HG03060 (cell line): ENCODE results near the gene REXO2.
A peak's percentile ranks its signal among the peaks of the same experiment; 100 is the strongest.

Experiments used
- ATAC-seq: cut with Tn5 transposase; IDR thresholded peaks from one replicate; pipeline ENCODE4 v1.9.1; 2021; ENCODE audit warnings: low read depth, moderate number of reproducible peaks; ENCODE audit not compliant: unreplicated experiment

The REXO2 gene

DNA sequence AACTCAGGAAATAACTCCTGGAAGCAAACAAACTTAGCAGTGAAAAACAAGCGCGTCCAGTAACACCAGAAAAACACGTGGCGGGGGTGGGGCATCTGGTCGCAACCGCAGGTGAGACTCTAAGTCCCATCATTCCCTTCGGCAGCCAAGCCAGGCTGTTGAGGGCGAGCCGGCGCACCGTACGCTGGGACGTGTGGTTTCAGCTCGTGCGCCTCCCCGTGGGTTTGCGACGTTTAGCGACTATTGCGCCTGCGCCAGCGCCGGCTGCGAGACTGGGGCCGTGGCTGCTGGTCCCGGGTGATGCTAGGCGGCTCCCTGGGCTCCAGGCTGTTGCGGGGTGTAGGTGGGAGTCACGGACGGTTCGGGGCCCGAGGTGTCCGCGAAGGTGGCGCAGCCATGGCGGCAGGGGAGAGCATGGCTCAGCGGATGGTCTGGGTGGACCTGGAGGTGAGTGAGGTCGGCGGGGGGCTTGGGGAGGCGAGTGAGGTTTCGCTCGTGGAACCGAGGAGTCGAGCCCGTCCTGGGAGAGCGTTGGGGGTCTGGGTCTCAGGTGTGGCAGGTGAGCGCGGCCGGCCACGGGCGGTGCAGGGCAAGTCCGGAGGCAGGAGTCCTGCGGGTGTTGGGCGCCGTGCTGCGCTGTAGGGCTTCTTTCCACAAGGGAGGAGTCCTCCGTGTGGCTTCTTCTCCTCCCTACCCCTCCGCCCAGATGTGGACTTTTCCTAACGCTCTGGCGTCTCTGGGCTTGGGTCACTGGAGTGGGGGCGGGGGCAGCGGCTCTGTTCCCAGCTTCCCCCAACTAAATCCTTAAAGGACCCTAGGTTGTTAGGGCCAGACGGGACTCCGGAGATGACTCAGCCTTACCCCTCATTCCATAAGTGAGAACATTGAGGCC, at the start of gene REXO2:
REXO2 (plus strand) TSS at position 239 of the 892 bp plus-strand sequence; CDS start at position 301, 62 bp downstream.
- ATAC-seq = peak; percentile 95

DNA sequence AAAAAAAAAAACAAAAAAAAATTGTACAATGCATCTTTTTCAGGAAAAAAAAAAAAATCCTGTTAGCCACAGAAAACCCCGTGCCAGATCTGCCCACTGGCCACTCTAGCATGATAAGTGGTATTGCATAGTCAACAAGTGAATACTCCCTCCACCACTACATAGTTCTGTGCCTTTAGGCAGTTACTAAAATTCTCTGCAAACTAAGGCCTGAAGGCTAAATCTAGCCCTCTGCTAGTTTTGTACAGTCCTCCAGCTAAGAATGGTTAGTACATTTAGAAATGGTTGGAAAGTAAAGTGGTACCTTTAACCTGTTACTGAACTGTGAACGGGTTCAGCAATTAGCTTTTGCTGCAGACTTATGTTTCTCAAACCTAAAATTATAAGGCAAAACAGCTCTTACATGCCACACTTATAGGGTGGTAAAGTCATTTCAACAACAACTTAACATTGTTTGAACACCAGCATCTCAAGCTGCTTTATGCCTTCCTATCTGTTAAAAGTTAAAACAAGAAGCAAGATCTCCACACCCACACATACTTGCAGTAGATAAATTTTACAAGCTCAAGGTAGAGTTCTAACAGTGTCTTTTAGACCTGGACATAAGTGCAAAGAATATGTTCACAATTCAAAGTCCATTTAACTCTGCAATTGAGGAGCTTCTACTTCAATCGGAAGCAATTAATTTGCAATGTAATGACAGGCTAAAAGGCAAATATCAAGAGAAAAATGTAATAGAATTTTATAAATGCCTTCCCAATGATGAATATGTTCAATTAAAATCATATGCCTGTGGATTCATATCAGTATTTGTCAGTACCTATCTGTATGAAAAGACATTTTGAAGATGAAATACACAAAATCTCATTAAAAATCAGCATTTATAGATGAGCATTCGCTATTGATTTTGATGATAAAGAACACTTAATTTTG, 46.3 kb upstream of the REXO2 start:
- no peak for ATAC-seq

DNA sequence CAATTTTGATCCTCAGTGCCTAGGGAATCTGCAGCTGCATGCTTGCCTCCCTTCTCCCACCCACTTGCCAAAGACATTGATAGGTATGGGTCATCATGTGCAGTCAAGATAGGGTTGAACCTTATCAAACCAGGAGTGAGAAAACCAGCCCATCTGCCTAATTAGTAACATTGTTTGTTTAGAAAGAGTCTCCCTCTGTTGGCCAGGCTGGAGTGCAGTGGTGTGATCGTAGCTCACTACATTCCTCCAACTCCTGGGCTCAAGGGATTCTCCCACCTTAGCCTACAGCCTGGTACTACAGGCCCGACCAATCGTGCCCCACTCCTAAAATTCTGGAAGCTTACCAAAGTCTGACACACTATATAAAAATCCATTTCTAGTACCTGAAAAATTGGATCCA, 43.5 kb upstream of the REXO2 start:
- no peak for ATAC-seq

DNA sequence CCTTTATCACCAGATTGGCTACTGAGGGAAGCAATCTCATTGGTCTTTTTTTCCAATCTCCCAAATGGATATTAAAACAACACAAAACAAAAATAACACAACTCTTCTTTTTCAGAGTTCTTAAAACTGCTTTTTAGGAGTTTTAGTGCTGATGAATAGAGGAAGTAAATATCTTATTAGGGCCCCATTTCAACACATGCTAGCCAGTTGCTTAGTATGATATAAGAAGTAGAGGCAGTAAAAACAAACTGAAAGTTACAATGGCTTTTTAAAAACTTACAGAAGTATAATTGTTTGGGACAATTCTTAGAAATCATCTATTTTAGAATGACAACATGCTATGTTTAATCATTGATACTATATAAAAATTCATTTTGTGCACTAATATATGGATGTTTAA, 42.4 kb upstream of the REXO2 start:
- ATAC-seq = no peak

DNA sequence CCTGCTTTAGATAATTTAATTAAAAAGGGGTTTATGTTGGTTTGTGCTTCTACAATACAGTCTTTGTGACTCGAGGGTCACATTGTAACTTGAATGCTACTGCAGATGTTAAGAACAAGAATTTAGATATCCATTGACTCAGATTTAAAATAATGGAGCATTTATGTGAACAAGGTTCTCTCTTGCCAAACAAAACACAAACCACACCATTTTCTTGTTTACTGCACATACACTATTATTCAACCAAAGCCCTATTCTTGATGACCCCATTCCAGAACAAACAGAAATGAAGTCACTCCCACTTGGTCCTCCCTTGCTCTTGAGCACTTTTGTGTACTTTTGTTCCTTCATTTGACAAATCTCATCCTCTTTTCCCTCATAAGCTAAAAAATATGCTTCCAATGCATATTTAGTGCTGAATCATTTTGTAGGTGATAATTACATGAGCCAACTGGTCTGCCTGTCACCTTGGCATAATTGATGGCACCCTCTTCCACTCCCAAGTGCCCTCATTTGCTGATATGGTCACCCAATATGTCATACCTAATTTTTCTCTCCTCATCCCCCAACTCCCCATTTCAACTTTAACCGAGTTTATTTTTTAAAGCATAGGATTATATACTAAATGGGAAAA, 41.8 kb upstream of the REXO2 start:
- no peak for ATAC-seq

DNA sequence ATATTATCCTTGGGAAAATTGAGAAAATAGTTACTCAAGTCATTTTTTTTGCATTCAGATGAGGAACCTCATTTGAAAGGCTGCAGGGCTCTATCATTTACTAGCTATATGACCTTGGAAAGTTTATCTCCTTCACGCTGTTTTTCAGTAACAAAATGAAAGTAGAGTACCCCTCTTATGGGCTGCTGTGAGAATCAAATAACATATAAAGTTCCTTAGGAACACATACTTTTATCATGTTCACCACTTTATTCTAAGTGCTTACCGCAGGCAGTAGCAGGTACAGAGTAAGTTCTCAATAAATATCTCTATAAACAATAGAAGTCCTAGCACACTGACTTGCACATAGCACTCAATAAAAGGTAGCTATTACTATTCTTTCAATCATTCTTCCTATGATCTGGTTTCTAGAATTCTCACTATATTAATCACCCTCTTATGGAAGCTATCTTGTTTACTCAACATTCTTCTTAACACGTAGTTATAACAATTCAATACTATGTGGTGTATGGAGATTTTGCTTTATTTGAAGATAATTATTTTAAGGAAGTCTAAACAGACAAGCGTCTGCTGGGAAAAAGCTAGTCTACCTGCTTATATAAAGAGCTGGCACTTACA, 40.9 kb upstream of the REXO2 start:
- ATAC-seq = no peak

DNA sequence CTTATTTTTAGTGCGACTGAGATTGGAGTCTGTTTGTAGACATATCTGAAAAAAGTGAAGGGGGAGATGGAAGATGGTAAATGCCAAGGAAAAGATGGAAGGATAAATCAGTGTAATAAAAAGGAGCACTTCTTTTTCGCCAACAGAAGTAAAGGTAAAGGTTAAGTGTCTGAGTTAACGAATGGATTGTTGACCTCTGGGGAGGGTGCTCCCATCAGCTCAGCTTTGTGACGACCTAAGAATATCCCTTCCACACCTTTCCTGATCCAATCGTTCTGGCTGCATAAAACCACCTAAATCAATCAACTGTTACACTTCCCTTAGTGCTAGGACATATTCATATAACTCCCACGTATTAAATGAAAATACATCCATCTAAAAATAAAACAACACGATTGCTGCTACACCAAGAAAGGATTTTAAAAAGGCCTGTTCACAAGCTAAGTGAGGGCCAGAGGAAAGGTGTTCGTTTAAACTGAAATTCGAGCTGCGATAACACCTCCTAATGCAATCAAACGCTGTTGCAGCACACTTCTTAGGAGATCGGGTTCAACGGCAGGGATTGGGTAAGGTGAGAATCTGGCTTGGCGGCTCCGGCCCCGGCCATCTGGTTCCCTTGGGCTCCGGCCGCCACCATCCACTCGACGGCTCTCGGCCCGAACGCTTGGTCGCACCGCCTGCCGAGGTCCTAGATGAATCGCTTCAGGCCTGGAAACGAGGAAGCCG, 39.6 kb upstream of the REXO2 start:
- peak; percentile 11 for ATAC-seq

DNA sequence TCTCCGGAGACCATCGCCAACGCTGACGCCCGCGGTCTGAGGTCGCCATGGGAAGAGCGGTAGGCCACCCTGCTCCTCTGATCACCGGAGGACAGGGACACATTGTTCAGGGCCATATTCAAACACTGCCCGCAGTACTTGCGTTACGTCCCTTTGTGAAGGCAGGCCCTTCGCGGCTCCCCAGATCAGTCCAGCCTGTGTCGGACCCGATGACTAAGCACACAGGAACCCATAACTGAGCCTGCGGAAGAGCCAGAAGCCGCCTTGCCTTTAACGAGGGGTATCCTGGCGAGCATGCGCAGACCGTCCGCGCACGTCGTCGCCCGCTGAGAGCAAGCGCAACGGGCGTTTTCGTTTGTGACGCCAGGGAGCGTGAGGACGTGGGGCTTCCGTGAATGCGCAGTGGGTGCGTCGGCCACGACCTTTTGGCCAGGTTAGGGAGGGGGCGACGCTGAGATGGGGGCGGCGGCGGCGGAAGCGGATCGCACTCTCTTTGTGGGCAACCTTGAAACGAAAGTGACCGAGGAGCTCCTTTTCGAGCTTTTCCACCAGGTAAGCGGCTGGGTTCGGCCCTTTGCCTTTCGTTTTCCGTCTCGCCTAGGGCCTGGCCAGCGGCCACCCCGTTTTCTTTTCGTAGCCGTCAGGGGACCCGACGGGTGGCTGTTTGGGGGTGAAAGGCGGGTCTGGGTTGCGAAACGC, 38.9 kb upstream of the REXO2 start, which contains the start of the genes C11orf71 and RBM7:
C11orf71 (minus strand) TSS at position 296 of the 699 bp plus-strand sequence; CDS start at position 116, 180 bp downstream.
RBM7 (plus strand) TSS at position 451 of the 699 bp plus-strand sequence; CDS start at position 457, 6 bp downstream.
- ATAC-seq = peak; percentile 85

DNA sequence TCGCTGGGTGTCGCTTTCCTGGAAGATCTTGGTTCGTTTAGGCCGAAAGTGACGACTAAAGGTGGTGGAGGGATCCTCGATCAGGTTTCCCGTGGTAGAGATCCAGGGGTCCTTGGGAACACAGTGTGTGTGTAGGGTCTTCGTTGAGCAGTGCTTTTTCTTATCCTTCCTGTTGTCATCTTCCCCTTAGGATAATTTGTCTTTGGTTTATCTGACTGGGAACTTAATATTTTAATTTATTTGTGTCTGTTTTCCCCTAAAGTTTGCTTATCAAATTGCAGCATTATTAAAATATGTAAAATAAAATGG, 38.4 kb upstream of the REXO2 start:
- ATAC-seq = no peak

DNA sequence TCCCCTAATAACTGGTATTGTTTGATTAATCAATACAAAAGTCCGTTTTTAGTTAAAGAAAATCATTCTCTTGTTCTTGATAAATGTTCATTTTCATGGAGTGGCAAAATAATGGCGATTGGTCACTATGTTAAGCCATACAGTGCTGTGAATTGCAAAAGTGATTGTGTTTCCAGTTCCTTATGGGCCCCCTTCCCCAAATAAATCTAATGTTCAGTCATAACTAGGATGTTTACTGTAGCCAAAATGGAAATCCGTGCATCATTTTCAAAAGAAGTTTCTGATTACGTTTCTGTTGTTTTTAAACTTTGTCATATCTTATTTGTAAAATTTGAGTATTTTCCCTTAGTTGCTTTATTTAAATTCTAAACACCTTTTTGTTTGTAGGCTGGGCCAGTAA, 38.0 kb upstream of the REXO2 start:
- no peak for ATAC-seq

DNA sequence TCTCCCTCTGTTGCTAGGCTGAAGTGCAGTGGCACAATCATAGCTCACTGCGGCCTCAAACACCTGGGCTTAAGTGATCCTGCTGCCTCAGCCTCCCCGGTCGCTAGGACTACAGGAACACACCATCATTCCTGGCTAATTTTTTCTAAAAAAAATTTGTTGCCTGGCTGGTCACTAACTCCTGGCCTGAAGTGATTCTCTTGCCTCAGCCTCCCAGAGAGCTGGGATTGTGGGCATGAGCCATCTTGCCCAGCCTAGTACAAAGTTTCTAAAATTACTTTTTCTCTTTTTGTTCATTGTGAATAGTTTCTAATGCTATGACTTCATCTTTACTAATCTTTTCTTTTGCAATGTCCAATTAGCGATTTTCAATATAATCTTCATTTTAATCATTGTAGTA, 26.3 kb upstream of the REXO2 start:
- ATAC-seq = no peak

DNA sequence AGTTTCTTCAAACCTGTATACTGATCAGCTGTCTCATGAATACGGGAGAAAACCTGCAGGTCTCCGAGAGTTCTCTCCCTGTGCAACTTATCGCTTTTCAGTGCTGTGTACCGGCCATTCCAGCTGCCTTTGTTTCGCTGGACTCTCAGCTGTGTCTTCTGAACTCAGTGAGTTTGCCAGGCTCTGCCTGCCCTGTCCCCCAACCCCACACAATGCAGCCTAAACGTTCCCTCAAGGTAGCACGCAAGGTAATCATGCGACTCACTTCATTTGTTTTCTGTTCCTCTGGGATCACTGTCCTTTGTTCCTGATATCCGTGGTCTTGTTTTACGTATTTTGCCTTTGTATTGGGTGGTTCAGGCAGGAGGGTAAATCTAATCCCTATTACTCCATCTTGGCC, 25.3 kb upstream of the REXO2 start:
- ATAC-seq = no peak

DNA sequence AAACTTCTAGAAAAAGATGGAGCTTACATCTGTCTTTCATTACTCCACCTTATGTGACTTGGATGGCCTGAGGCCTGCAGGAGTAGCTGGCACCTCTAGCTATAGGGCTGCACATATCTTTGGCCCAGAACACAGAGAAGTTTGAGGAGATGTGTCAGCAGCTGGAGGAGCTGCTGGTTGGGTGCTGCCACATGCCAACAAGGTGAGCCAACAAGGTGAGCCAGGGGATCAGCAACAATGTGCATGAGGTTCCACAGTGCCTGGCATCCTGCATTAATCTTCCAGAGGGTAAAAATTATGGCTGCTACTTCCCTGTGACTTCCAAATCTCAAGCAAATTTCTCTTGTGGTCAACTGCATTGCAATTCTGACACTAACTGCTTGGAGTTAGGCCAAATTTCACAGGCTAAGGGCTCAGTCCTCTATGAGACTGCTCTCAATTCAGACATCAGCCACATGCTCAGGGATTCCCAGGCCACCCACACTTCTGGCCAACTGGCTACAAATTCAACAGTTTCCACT, 22.8 kb upstream of the REXO2 start:
- ATAC-seq = no peak

DNA sequence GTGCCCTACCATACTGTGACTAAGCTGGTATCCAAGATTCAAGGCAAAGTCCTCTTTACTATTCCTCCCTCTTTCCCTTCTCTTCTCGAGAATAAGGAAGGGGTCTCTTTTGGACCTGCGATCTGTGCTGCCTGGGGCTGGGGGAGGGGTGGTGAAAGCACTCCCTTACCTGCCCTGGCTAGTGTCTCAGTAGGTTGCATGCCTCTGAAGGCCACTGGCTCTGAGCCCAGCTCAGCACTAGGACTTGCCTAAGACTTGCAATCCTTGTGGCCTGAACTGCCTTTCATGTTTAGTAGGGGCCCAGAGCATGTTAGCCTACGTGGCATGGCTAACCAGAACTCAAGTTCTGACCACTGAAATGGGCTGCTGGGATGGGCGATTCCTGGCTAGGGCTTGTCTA, 13.0 kb upstream of the REXO2 start:
- no peak for ATAC-seq

DNA sequence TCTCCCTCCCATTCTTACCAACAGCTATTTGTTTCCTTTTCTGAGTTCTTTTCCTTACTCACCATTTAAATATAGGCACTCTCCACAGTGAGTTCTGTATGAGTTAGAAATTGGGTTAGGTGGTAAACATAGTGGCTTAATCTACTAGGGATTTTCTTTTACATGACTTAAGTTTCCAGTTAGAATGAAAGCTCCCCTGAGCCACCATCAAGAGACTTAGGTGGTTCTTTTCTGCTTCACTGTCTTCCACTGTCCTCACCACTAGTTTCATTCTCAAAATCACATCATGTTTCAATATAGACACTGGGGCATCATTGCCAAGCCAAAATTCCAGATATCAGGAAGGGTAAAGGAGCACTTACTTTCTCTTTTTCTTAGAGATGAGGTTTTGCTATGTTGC, 9.0 kb upstream of the REXO2 start:
- ATAC-seq = no peak

DNA sequence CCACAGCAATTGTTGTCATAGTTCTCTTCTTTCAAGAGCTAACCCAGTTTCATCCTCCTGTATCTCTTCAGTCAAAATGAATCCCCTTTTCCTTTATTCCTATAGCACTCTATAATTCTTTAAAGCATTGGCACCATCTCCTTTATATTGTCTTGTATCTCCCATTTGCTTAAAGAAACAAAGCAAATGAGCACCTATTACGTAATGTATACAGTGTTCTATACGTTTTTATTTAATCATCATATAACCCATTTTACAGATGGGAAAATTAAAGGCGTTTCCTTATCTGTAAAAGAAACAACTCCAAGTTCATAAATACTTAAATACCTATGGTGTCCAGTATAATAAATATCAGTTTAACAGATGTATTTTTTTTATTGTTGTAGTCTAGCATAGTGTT, 6.4 kb upstream of the REXO2 start:
- no peak for ATAC-seq

DNA sequence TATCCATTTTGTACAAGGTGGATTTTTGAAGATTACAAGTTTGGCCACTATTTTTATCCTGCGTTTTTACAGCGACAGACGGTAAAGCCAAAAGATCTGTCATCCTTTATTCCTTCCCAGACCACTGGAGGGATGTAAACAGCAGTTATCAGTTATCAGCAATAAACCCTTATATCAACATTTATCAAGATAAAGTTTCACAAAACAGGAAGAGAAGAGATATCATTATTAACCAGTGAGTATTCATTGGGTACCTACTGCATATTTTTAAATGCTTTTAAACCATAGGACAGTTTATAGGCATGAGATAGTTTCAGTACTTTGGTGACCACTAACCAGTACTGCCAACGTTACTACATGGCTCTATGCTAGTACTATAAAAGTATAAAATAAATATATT, 5.9 kb upstream of the REXO2 start:
- no peak for ATAC-seq

DNA sequence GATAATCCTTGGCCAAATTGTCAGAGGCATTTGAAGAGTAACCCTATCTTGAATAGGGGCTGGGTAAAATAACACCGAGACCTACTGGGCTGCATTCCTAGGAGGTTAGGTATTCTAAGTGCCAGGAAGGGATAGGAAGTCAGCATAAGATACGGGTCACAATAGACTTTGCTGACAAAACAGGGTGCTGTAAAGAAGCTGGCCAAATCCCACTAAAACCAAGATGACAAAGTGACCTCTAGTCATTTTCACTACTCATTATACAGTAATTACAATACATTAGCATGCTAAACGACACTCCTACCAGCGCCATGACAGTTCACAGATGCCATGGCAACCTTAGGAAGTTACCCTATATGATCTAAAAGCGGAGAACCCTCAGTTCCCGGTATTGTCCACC, 964 bp upstream of the REXO2 start:
- ATAC-seq = no peak
